ENCODE data around the gene PABPC1L.

GRCh38 chr20:44946271-44946852, 36.5 kb downstream of the PABPC1L start:
- no peak for TF ChIP-seq CTCF (optimal IDR thresholded peaks at IDR 0.05 in 1 of 3, IDR thresholded peaks at IDR 0.05 in 1 of 3, conservative IDR thresholded peaks at IDR 0.05 in 1 of 3; ENCODE audit: extremely low read depth in 1 of 3, insufficient read depth in 2 of 3, low read length in 3 of 3)
- no peak for TF ChIP-seq EZH2 (IDR thresholded peaks at IDR 0.05; ENCODE audit: low read length)

Data from keratinocyte (primary cell).